Activated CD4-positive, alpha-beta T cell treated with anti-CD3 and anti-CD28 coated beads, Interleukin-2, amount 50 U/mL, for 16 hours (primary cell): ENCODE measurements around the gene MAP3K19.
"Not testable (repeated sequence)": the region's sequence is repeated elsewhere in the genome, so short reads cannot be mapped to it uniquely, and the experiment has no call there.

ENCODE experiments used
- DNase-seq: peaks from one replicate; pipeline ENCODE4 v3.0.0-alpha.2; 2020

The MAP3K19 gene

GRCh38 chr2:134982603-134983002 is 64.6 kb downstream of the MAP3K19 start:
- no peak for DNase-seq

- DNase-seq = no peak
Observed at GRCh38 chr2:134980639-134981038, 66.6 kb downstream of the MAP3K19 start.

DNA sequence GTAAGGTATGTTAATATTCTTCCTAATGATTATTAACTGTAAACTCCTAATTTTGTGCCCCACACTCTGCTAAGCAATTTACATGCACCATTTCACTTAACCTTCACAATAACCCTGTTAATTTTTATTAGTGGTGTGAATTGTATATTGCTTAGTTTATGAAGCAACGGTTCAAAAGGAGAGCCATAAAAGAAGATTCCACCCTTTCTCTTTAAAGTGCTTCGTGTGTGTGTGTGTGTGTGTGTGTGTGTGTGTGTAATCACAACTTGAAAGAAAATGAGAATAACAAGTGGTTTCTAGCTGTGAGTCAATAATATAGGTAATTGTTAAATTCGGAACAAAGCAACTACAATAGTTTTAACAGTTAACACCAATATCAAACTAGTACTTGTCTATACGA is 68.0 kb downstream of the MAP3K19 start:
- no peak for DNase-seq

DNA sequence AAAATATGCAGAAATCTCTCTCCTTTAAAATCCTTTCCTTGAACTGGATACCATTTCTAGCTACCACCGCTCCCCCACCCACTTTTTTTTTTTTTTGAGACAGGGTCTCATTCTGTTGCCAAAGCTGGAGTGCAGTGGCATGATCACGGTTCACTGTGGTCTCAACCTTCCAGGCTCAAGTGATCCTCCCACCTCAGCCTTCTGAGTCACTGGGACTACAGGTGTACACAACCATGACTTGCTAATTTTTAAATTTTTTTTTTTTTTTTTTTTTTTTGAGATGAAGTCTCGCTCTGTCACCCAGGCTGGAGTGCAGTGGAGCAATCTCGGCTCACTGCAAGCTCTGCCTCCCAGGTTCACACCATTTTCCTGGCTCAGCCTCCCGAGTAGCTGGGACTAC is 70.1 kb downstream of the MAP3K19 start:
- not testable (repeated sequence) for DNase-seq

DNA sequence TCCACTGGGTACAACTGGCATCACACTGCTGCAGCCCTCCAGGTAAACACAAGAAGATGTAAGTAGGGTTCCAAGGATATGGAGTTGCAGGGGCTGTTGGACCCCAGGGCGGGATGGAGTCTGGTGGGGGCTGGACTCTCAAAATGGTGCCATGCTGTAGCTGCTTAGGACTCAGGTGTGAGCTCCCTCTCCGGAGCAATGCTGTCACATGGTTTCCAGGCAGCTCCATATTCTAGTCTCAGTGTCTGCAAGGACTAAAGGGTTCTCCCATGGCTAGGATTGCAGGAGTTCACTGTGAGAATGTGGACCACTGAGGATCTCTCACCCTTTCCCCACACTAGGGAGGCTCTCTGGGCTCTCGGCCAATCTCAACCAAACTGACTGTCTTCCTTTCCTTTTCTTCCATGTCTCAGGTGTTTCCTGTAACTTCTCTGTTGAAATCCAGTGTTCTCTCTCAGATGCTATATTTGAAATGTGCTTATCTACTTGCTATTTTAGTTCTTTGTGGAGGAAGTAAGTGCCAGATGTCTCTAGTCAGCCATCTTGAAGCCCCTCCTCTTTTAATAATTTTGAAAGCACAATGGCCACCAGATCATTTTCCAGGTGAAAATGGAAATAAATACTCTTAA is 71.1 kb downstream of the MAP3K19 start:
- DNase-seq = no peak

GRCh38 chr2:134975281-134976009 is 71.8 kb downstream of the MAP3K19 start:
- no peak for DNase-seq

DNA sequence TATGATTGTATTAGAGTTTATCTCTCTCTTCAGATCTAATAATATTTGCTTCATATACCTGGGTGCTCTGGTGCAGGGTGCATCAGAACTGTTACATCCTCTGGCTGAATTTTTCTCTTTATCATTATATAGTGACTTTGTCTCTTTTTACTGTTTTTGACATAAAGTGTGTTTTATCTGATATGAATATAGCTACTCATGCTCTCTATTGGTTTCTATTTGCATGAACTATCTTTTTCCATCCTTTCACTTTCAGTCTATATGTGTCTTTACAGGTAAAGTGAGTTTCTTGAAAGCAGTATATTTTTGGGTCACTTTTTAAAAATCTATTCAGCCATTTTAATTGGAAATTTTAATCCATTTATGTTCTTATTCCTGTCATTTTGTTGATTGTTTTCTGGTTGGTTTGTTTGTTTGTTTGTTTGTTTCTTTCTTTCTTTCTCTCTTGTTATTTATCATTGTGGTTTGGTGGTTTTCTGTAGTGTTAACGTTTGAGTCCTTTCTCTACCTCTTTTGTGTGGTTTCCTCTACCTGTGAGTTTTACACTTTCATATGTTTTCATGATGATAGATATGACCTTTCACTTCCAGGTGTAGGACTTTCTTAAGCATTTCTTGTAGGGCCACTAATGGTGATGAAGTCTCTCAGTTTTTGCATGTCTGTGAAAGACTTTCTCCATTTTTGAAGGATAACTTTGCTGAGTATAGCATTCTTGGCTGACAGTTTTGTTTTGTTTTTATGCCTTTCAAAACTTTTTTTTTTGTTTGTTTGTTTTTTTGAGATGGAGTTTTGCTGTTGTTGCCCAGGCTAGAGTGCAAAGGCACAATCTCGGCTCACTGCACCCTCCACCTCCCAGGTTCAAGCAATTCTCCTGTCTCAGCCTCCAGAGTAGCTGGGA is 73.8 kb downstream of the MAP3K19 start:
- DNase-seq = peak; percentile 41

GRCh38 chr2:134967166-134967565 is 80.1 kb downstream of the MAP3K19 start:
- DNase-seq = not testable (repeated sequence)

- no peak for DNase-seq
Observed at GRCh38 chr2:134957477-134957876, 89.8 kb downstream of the MAP3K19 start.

GRCh38 chr2:134955744-134956143 is 91.5 kb downstream of the MAP3K19 start:
- no peak for DNase-seq

DNA sequence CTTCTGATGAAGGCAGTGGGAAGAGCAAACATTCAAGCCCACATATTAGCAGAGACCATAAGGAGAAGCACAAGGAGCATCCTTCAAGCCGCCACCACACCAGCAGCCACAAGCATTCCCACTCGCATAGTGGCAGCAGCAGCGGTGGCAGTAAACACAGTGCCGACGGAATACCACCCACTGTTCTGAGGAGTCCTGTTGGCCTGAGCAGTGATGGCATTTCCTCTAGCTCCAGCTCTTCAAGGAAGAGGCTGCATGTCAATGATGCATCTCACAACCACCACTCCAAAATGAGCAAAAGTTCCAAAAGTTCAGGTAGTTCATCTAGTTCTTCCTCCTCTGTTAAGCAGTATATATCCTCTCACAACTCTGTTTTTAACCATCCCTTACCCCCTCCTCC is 93.2 kb downstream of the MAP3K19 start:
- DNase-seq = no peak

DNA sequence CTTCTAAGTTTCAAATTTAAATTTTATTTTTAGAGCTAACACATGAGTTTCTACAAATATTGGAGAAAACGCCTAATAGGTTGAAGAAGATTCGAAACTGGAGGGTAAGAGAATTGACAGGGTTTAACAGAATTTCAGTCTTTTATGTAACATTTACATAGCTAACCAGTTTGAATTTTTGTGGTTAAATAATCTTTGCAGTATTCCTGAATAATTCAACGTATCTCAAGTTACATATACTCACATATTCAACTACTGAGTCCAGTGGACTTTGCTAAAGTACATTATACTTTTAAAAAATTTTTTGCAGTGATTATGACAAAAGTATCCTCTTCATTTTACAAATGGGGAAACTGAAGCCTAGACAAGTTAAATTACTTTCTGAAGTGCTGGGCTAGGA is 94.6 kb downstream of the MAP3K19 start:
- DNase-seq = no peak

GRCh38 chr2:134950886-134951285 is 96.4 kb downstream of the MAP3K19 start:
- DNase-seq = no peak

DNA sequence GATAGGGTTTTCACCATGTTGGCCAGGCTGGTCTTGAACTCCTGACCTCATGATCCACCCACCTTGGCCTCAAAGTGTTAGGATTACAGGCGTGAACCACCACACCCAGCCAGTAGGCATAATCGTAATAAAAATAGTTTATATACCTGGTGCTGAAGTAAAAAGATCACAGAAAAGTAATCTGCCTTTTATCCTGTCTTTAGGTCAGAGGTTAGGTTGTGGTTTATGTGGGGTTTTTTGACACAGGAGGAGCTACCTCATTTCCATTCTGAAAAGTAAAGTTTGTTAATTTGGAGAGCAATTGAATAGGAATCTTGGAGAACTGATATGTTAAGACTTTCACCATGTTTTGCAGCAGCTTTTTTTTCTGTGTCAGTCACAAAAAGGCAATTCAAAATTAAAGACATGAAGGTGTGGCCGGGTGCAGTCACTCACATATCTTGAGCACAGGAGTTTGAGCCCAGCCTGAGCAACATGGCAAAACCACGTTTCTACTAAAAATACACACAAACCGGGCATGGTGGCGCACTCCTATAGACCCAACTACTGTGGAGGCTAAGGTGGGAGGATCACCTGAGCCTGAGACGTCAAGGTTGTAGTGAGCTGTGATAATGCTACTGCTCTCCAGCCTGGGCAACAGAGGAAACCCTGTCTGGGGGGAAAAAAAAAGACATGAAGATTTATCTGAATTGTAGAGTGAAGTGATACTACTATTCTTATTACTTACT is 97.1 kb downstream of the MAP3K19 start:
- no peak for DNase-seq

DNA sequence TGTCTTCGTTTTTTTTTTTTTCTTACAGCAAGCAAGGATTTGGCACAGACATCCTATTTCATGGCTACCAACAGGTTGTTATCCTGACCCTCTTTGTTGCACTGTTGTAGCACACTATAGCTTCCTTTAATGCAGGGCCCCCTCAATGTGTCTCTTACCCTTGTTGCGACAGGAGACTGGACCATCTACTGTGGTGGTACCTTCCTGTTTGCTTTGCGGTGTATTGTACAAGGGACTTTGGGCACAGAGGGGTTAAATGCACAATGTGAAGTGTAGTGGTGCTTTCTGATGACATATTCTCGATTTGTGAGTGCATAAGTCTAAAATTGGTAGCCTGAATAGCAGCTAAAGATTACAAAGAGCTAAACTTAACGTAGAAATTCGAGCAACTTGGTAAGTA is 101.2 kb downstream of the MAP3K19 start:
- no peak for DNase-seq

GRCh38 chr2:134944975-134945374 is 102.3 kb downstream of the MAP3K19 start:
- no peak for DNase-seq

- DNase-seq = no peak
Observed at GRCh38 chr2:134943540-134943939, 103.7 kb downstream of the MAP3K19 start.

- no peak for DNase-seq
Observed at GRCh38 chr2:134936691-134937090, 110.6 kb downstream of the MAP3K19 start.

- DNase-seq = no peak
Observed at GRCh38 chr2:134934641-134935040, 112.6 kb downstream of the MAP3K19 start.

GRCh38 chr2:134934150-134934549 is 113.1 kb downstream of the MAP3K19 start:
- no peak for DNase-seq

DNA sequence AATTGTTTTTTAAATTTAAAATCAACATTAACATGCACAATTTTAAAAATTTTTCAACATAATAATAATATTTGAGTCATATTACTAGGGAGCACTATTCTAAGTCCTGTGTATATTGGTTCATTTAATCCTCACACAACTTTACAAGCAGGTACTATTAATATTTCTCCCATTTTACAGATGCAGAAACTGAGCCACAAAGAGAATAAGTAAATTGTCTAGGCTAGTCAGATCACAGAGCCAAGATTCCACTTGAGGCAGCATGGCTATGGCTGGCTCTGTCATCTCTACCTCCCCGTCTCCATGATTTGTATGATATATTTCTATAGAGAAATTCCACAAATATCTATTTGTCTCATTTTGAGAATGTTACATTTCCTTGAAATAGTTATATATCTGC is 113.5 kb downstream of the MAP3K19 start:
- DNase-seq = no peak

- no peak for DNase-seq
Observed at GRCh38 chr2:134932864-134933526, 114.3 kb downstream of the MAP3K19 start.
